Hematopoietic multipotent progenitor cell (in vitro differentiated cells): Measurements from ENCODE around the gene CDK14. TPM values are rescaled to one million over a fixed set of nuclear protein-coding genes. Genes with fewer than 3 reads are reported as not detected.

Experiments used
- DNase-seq, 3 donors: peaks; one replicate each; pipeline ENCODE4 v3.0.0-alpha.2; 2011 to 2015; ENCODE audit warnings: low read depth in 2 of 3, low spot score in 2 of 3
- total RNA-seq: library from RNA; depleted of rRNA; stranded (reverse); fragments of >200 nt; gene quantifications from one replicate; pipeline ENCODE4 v1.2.3, GENCODE V29; 2012

The CDK14 gene
- total RNA-seq, 1 donor, result 7.5 TPM

- DNase-seq, result no peak
These were observed 380.9 kb downstream of the CDK14 start for GRCh38 chr7:90977056-90977455.

GRCh38 chr7:90980545-90980944 lies 384.4 kb downstream of the CDK14 start:
- no peak for DNase-seq

- DNase-seq, result no peak
These were observed 386.1 kb downstream of the CDK14 start for GRCh38 chr7:90982228-90982627.

- no peak for DNase-seq
These were observed 388.6 kb downstream of the CDK14 start for GRCh38 chr7:90984692-90985091.

- DNase-seq, result no peak
These were observed 392.4 kb downstream of the CDK14 start for GRCh38 chr7:90988516-90988915.

- no peak for DNase-seq
These were observed 393.1 kb downstream of the CDK14 start for GRCh38 chr7:90988996-90989765.

GRCh38 chr7:90994121-90994520 lies 398.0 kb downstream of the CDK14 start:
- DNase-seq, result no peak

GRCh38 chr7:90994601-90995000 lies 398.5 kb downstream of the CDK14 start:
- no peak for DNase-seq

- no peak for DNase-seq
These were observed 399.9 kb downstream of the CDK14 start for GRCh38 chr7:90995996-90996395.

- DNase-seq, result no peak
These were observed 404.2 kb downstream of the CDK14 start for GRCh38 chr7:90999989-91000979.

- no peak for DNase-seq
These were observed 408.9 kb downstream of the CDK14 start for GRCh38 chr7:91005024-91005423.

GRCh38 chr7:91005841-91006240 lies 409.7 kb downstream of the CDK14 start:
- no peak for DNase-seq

- no peak for DNase-seq
These were observed 411.2 kb downstream of the CDK14 start for GRCh38 chr7:91007371-91007770.

GRCh38 chr7:91013078-91013477 lies 417.0 kb downstream of the CDK14 start:
- no peak for DNase-seq

- no peak for DNase-seq
These were observed 423.7 kb downstream of the CDK14 start for GRCh38 chr7:91019686-91020385.

- DNase-seq, result no peak
These were observed 424.7 kb downstream of the CDK14 start for GRCh38 chr7:91020636-91021385.

GRCh38 chr7:91021956-91022355 lies 425.8 kb downstream of the CDK14 start:
- no peak for DNase-seq

GRCh38 chr7:91025906-91026390 lies 429.8 kb downstream of the CDK14 start:
- no peak for DNase-seq

GRCh38 chr7:91029688-91030087 lies 433.6 kb downstream of the CDK14 start:
- no peak for DNase-seq
